ENCODE data around the gene ADRA1B.
A peak's percentile ranks its signal among the peaks of the same experiment; 100 is the strongest.

ADRA1B gene

GRCh38 chr5:159899067-159900049, 16.9 kb upstream of the ADRA1B start:
- H3K4me3 ChIP-seq (ENCODE audit: low read depth, low read length) = no peak overlapping the region
- peak; percentile 51 for DNase-seq (ENCODE audit: low read depth)

DNA sequence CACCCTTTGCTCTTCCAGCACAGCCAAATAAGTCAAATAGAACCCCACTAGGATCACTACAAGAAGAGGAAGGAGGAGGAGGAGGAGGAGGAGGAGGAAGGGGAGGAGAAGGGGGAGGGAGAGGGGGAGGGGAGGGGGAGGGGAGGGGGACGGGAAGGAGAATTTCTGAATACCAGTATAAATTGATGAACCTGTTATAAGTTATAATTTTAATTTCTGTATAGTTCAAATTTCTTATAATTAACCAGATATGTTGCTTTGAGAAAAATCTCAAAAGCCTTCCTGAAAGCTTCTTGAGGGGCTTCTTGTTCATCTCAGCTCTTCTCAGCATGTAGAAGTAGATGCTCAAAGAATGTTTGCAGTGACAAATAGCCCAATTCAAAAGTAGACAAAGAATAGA, 15.0 kb upstream of the ADRA1B start:
- no peak for DNase-seq (ENCODE audit: low read depth)
- H3K4me3 ChIP-seq (ENCODE audit: low read depth, low read length) = no peak overlapping the region

GRCh38 chr5:159901772-159902171, 14.5 kb upstream of the ADRA1B start:
- DNase-seq (ENCODE audit: low read depth) = no peak
- no peak overlapping the region for H3K4me3 ChIP-seq (ENCODE audit: low read depth, low read length)

DNA sequence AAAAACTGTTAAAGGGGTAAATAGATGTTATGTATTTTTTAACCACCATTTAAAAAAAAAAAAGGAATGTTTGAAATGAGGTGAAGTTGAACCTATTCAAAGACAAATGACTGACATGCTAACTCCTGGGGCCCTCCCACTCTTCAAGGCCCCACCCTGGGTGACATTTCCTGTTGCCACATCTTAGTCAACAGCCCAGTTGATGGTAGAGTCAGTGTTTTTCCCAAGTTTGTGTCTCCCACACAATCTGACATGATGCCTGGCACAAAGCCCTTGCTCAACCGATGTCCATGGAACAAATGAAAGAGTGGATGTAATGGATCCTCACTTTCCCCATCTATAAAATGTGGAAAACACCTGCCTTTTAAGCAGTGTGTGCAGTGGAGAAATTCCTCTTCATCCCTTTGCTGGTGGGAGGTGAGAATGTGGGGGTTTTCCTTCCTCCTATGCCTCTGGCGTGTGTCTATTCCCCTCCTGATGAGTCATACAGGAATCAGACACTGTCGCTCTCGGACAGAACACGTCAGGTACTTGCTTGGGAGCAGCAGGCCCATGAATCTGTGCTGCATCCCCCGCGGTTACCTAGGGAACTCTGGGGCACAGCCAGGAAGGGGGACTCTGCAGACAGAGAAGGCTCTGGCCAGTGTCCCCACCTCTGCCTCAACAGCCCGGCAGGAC, 13.7 kb upstream of the ADRA1B start:
- H3K4me3 ChIP-seq (ENCODE audit: low read depth, low read length) = no peak overlapping the region
- no peak for DNase-seq (ENCODE audit: low read depth)

- H3K4me3 ChIP-seq (ENCODE audit: low read depth, low read length) = no peak overlapping the region
- no peak for DNase-seq (ENCODE audit: low read depth)
These were observed 13.2 kb upstream of the ADRA1B start for GRCh38 chr5:159903131-159903530.

- no peak overlapping the region for H3K4me3 ChIP-seq (ENCODE audit: low read depth, low read length)
- no peak for DNase-seq (ENCODE audit: low read depth)
These were observed 11.4 kb upstream of the ADRA1B start for GRCh38 chr5:159904874-159905273.

GRCh38 chr5:159905496-159905895, 10.8 kb upstream of the ADRA1B start:
- DNase-seq (ENCODE audit: low read depth) = peak; percentile 72

GRCh38 chr5:159906463-159906862, 9.8 kb upstream of the ADRA1B start:
- H3K4me3 ChIP-seq (ENCODE audit: low read depth, low read length) = no peak overlapping the region
- DNase-seq (ENCODE audit: low read depth) = no peak

More at GRCh38 chr5:159905496-159905895, 10.8 kb upstream of the ADRA1B start:
- H3K4me3 ChIP-seq (ENCODE audit: low read depth, low read length) = no peak overlapping the region

DNA sequence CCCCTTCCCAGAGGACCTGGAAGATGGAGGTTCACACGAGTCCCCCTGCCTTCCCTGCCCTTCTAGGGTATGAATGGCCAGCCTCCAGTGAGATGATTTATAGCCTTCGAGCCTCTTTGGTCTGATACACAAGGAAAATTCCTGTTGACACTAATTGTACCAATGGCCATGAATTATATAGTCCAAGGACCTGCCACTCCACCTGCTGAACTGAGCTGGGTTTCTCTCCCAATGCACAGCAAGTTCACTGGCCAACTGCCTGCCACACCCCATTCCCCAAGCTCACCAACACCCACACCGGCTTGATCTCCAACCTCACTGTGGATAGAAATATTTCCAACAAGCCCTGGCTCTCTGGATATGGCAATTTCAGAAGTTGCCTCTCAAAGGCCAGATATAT, 9.3 kb upstream of the ADRA1B start:
- no peak overlapping the region for H3K4me3 ChIP-seq (ENCODE audit: low read depth, low read length)
- no peak for DNase-seq (ENCODE audit: low read depth)

DNA sequence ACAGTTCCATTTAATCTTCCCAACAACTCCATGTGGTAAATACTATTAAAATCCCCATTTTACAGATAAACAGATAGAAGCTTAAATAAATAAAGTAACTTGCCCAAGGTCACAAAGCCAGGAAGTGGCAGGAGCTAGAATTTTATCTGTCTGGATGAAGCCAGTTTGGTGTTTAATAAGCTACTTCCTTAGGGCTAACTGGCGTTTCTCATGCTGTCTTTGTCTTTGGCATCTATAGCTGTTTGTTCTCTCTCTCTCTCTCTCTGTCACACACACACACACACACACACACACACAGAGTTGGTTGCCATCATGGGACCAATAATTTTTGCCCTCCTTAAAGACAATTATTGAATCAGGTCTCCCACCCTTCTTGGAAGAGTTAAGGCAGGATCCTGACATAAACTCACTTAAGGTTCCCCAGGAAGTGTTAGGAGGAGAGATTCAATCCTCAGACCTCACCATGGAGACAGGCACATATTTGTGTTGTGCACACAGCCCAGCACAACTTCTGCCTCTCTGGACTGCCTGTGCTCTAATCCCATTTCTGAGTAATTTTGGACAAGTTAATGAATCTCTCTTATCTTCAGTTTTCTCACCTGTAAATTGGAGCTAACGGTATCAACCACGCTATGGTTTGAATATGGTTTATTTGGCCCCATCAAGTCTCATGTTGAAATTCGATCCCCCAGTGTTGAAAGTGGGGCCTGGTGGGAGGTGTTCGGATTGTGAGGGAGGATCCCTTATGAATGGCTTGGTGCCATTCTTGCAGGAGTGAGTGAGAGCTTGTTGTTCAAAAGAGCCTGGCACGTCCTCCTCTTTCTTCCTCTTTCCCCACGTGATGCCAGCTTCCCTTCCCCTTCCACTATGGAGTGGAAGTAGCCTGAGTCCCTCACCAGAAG, 8.3 kb upstream of the ADRA1B start:
- H3K4me3 ChIP-seq (ENCODE audit: low read depth, low read length) = no peak overlapping the region
- no peak for DNase-seq (ENCODE audit: low read depth)

- no peak for DNase-seq (ENCODE audit: low read depth)
- H3K4me3 ChIP-seq (ENCODE audit: low read depth, low read length) = no peak overlapping the region
These were observed 7.7 kb upstream of the ADRA1B start for GRCh38 chr5:159908591-159908940.

DNA sequence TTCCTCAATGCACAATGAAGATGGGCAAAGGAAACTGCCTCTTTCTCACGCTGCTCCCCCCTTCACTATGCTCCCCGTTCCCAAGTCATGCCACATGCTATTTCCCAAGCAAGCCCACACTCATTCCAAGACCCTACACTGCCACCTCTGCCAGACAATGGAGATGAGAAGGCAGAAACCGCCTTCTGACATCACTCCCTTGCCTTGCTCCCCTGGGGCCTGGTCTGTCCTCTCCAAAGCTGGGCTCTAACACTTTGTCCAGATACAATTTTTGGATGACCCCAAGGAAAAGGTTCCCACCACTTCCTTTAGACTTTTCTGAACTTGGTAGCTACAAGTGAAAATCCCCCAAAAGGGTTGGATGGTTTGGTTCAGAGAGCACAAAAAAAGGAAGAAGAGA, 7.2 kb upstream of the ADRA1B start:
- DNase-seq (ENCODE audit: low read depth) = no peak
- H3K4me3 ChIP-seq (ENCODE audit: low read depth, low read length) = no peak overlapping the region

- H3K4me3 ChIP-seq (ENCODE audit: low read depth, low read length) = no peak overlapping the region
- no peak for DNase-seq (ENCODE audit: low read depth)
These were observed 6.0 kb upstream of the ADRA1B start for GRCh38 chr5:159910207-159910842.

DNA sequence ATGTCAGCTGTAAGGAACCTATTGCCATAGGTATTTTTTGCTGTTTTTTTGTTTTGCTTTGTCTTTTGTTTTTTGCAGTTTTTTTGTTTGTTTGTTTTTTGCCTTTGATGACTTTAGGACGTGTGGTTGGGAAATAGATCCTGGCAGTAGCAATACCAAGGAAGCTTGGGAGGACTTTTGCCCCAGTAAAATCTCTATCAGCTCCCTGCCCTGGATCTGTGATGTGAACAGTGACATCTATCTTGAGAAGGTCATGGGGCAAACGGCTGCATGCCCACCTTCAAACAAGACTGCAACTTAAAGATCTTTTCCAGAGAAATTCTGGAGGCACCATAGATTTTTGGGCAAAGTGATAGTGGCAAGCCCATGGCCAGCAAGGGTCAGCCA, 5.4 kb upstream of the ADRA1B start:
- DNase-seq (ENCODE audit: low read depth) = no peak
- H3K4me3 ChIP-seq (ENCODE audit: low read depth, low read length) = no peak overlapping the region

DNA sequence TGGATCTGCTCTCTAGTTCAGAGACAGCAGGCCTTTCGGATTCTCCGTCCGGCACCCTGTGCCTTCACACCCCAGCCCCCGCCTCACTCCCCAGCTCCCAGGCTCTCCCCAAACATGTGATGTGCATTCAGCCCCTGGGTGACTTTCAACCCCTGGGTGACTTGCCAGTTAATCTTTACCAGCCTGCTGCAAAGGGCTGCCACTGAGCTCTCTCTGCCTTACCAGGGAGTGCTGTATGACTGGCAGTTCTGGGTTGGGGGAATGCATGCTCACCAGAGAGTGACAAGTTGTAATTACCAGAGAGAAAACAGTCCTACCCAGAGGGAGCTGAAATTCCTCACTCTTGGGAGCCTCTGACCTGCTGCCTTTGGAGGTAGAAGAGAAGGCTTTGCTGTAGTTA, 4.9 kb upstream of the ADRA1B start:
- no peak for DNase-seq (ENCODE audit: low read depth)
- H3K4me3 ChIP-seq (ENCODE audit: low read depth, low read length) = no peak overlapping the region

DNA sequence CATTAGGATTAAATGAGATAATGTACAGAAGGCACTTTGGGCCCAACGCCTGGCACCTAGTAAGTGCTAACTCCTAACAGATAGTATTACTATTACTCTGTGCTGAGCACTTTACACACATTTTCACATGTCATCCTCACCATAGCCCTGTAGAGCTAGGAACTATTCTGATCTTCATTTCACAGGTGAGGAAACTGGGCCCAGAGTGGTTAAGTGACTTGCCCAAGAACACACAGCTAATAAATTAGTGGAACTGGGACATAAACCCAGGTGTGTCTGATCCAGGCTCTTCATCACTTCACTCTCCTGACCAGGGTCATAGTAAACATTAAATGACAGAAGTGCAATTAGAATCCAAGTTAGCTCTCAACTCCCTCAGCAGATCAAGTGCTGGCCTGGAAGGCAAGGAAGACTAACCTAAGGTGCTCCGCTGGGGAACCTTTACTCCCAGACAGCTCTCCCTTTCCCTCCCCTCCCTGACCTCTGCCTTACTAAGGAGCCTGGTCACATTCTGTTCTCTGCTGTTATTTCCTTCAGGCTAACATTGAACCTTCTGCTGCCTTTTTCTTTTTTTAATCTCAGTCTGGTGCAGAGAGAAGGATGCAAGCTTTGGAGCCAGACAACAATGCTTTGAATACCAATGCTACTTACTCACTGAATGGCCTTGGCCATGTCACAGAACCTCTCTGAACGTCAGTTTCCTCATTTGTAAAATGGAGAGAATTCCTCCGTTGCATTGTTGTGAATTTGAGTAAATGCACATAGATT, 4.1 kb upstream of the ADRA1B start:
- H3K4me3 ChIP-seq (ENCODE audit: low read depth, low read length) = no peak overlapping the region
- peak; percentile 47 for DNase-seq (ENCODE audit: low read depth)

DNA sequence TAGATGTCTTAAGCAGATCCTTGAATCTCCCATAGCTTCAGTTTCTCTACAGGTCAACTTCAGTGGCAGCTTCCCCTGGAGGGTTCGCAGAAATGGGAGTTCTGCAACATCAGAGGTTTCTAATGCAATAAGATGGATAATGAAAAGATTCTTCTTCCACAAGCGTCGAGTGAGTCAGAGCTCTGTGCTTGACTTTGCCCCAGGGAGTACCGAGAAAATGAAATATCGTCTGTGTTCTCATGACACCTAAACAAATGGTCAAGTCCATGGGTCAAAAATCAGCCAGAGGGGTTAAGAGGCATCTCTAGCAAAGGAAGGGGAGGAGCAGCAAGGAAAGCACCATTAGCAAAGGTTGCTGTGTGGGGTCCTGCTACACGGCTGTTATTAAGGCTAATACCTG, 3.2 kb upstream of the ADRA1B start:
- peak; percentile 81 for DNase-seq (ENCODE audit: low read depth)

DNA sequence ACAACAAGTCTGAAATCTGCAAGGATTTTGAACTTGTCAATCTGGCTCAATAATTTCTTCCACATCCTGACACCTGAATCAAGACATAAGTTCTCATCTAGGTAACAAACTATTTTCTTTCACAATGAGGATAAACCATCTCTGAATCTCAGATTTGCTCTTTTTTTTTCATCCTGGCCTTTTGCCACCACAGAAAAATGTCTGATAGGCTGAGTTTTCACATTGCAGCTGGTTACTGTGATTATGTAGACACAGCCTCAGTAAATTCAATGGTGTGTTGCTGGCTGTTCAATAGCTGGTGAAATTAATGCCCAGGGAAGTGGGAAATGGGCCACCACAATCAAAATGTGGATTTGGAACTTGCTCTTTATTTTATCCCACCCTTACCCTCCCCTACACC, 2.8 kb upstream of the ADRA1B start:
- no peak overlapping the region for H3K4me3 ChIP-seq (ENCODE audit: low read depth, low read length)
- DNase-seq (ENCODE audit: low read depth) = no peak

More for the DNA sequence above, 3.2 kb upstream of the ADRA1B start:
- no peak overlapping the region for H3K4me3 ChIP-seq (ENCODE audit: low read depth, low read length)

All from skeletal muscle cell (primary cell).